Anterior cingulate cortex (tissue), 58 donors: ENCODE measurements around the gene PRR35.

Experiments
- DNase-seq, 58 donors: peaks; one replicate each; lab custom pipeline; 2025; lab: John Stamatoyannopoulos, UW

PRR35 gene

GRCh38 chr16:576823-577201 lies 16.6 kb downstream of the PRR35 start:
- no peak for DNase-seq

- DNase-seq, result no peak
Observed at GRCh38 chr16:577796-578195, 17.6 kb downstream of the PRR35 start.

GRCh38 chr16:578232-578869 lies 18.2 kb downstream of the PRR35 start:
- no peak for DNase-seq

GRCh38 chr16:578870-579405 lies 18.7 kb downstream of the PRR35 start:
- peak in 26 of 58 donors; percentile 7 to 58 (median 32) for DNase-seq

GRCh38 chr16:580141-580945 lies 20.1 kb downstream of the PRR35 start:
- DNase-seq, result no peak

- DNase-seq, result no peak
Observed at GRCh38 chr16:580946-581498, 20.8 kb downstream of the PRR35 start.

GRCh38 chr16:582218-582613 lies 22.0 kb downstream of the PRR35 start:
- no peak for DNase-seq

- DNase-seq, result peak in 11 of 58 donors; percentile 20 to 71 (median 48)
Observed at GRCh38 chr16:582614-583331, 22.6 kb downstream of the PRR35 start.

- DNase-seq, result no peak
Observed at GRCh38 chr16:583470-583814, 23.2 kb downstream of the PRR35 start.

GRCh38 chr16:583815-584591 lies 23.8 kb downstream of the PRR35 start:
- peak in 22 of 58 donors; percentile 17 to 70 (median 40) for DNase-seq

GRCh38 chr16:585351-585750 lies 25.2 kb downstream of the PRR35 start:
- no peak for DNase-seq

GRCh38 chr16:586047-586644 lies 26.0 kb downstream of the PRR35 start:
- DNase-seq, result peak in 3 of 58 donors; percentile 9 to 33 (median 15)

- DNase-seq, result peak in 9 of 58 donors; percentile 16 to 56 (median 22)
Observed at GRCh38 chr16:586645-587590, 26.7 kb downstream of the PRR35 start.

GRCh38 chr16:588639-588888 lies 28.4 kb downstream of the PRR35 start:
- DNase-seq, result peak in 2 of 58 donors; percentile 18 to 31

- peak; percentile 91 to 100 (median 98) for DNase-seq
Observed at GRCh38 chr16:588889-589657, 28.9 kb downstream of the PRR35 start.

- peak; percentile 92 to 100 (median 98) for DNase-seq
Observed at GRCh38 chr16:589658-590187, 29.5 kb downstream of the PRR35 start, which contains the start of gene RAB40C. Gene RAB40C, plus strand, starts transcription at chr16:590066. Its CDS starts 226 bp downstream, at chr16:590292.

GRCh38 chr16:590188-590814 lies 30.1 kb downstream of the PRR35 start:
- DNase-seq, result peak in 2 of 58 donors; percentile 16 to 46
